ENCODE measurements around the gene IP6K2. TPM values are rescaled to one million over a fixed set of nuclear protein-coding genes. Genes with fewer than 3 reads are reported as not detected.

IP6K2 gene
- total and polyA plus RNA-seq, 7 donors = 39.0 to 142 (median 77.9) TPM

DNA sequence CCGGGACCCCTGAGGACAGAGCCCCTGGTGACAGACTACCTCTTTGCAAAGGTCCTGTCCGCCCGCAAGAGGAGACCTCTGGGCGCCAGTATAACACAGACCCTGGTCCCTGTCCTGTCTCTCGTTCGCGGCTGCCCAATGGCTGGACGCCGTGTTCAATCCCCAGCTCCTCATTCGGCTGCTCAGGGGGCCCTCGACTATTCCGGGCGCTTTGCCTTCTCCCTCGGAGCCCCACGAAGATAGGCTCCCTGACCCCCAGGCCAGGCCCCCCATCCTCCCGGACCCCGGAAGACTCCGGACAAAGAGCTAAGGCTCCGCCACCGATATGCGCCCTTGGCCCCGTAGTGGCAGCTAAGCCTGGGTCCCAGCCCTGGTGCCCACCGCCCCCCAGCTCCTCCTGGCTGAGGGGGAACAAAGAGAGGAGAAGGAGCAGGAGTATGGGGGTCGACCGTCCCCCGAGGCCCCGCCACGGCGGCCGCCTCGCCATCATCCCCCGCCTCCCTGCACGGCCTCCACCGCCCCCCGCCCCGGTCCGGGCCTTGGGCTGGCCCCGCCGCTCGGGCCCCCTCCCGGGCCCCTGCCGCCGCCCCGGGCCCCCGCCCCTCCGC is 54.8 kb downstream of the IP6K2 start:
- H3K4me3 ChIP-seq = peak overlapping the region in 3 of 4 donors; percentile 32 to 55 (median 44)
- TF ChIP-seq CTCF (IDR thresholded peaks at IDR 0.05) (no peak), POLR2A (IDR thresholded peaks at IDR 0.05) (no peak)
- H3K27ac ChIP-seq = peak overlapping the region in 1 of 4 donors; percentile 81
- H3K9me3 ChIP-seq = no peaks in the 10 kb centered on the region
- no peak for DNase-seq
- WGBS, 2 donors = 5 to 14% methylated on average over 46 of the region's 46 CpGs
- intact Hi-C loops (cut with DNase I) = no loop called here
- H3K4me1 ChIP-seq = peaks cover 0 to 33% (median 31%) of the 10 kb centered on the region in 4 donors
- no peaks in the 10 kb centered on the region for H3K36me3 ChIP-seq
- H3K27me3 ChIP-seq = peaks cover 24 to 56% (median 29%) of the 10 kb centered on the region in 3 donors

DNA sequence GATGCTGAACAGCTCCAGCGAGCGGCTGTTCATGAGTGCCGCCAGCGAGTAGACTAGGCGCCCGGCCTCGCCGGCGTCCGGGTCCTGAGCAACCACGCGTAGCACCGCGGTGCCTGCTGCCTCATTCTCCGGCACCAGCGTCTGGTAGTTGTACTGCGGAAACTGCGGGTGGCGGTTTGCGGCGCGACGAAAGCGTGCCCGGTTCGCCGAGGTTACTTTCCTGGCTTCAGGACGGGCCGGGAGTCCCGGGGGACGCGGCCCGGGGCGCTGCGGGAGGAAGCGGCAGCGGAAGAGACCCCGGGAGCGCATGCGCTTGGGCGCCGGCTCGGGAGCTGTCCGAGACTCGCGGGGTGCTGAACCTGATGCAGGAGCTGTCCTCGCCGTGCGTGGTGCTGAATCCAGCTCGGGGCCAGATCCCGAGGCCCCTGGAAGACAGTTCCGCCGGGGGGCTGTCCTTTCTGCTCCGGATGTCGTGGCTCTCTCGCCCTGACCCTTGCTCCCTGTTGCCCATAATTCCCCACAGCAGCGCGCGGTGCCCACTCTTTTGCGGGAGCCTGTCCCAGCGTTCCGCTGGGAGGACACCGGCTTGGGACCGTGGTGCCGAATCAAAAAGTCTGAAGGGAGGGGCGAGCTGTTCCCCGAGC is 55.4 kb downstream of the IP6K2 start:
- H3K9me3 ChIP-seq = no peaks in the 10 kb centered on the region
- intact Hi-C loops (cut with DNase I) = no loop called here
- H3K4me3 ChIP-seq = peak overlapping the region in 2 of 4 donors; percentile 40 to 44
- peaks cover 0 to 37% (median 35%) of the 10 kb centered on the region in 4 donors for H3K4me1 ChIP-seq
- no peak overlapping the region for H3K27ac ChIP-seq
- peaks cover 24 to 62% (median 29%) of the 10 kb centered on the region in 3 donors for H3K27me3 ChIP-seq
- WGBS, 2 donors = 2 to 6% methylated on average over 67 of the region's 67 CpGs
- TF ChIP-seq CTCF (IDR thresholded peaks at IDR 0.05) (no peak), POLR2AphosphoS5 (IDR thresholded peaks at IDR 0.05) (peak in 1 of 4 donors; percentile 29), EP300 (IDR thresholded peaks at IDR 0.05) (no peak), POLR2A (IDR thresholded peaks at IDR 0.05) (no peak)
- H3K36me3 ChIP-seq = no peaks in the 10 kb centered on the region
- DNase-seq = peak; percentile 80

DNA sequence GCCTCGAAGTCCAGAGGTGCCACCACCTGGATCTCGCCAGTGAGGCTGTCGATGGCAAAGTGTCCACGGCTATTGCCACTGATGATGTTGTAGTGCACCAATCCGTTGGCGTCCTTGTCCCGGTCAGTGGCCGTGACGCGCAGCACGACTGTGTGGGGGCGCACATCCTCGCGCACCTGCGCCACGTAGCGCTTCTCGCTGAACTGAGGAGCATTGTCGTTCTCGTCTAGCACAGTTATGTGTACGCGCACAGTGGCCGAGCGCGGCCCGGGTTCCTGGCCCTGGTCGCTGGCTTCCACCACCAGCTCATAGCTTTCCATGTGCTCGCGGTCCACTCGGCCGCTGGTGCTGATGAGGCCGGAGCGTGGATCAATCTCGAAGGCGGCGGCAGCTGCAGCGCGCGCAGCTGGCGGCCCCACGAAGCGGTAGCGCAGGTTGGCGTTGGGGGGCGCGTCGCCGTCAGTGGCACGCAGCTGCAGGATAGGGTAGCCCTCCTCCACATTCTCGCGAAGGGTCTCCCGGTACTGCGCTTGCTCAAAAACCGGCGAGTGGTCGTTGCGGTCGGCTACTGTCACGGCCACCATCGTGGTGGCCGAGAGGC is 56.1 kb downstream of the IP6K2 start:
- Histone ChIP-seq H3K27ac (no peak overlapping the region), H3K9me3 (no peaks in the 10 kb centered on the region), H3K27me3 (peaks cover 24 to 62% (median 29%) of the 10 kb centered on the region in 3 donors), H3K4me3 (peak overlapping the region in 2 of 4 donors; percentile 40 to 44), H3K36me3 (no peaks in the 10 kb centered on the region), H3K4me1 (peaks cover 0 to 44% (median 42%) of the 10 kb centered on the region in 4 donors)
- intact Hi-C loops (cut with DNase I) = no loop called here
- 64 to 68% methylated on average over 61 of the region's 61 CpGs for WGBS, 2 donors
- no peak for DNase-seq
- no peak for TF ChIP-seq POLR2AphosphoS5 (IDR thresholded peaks at IDR 0.05)
- TF ChIP-seq EP300 (IDR thresholded peaks at IDR 0.05) = no peak

GRCh38 chr3:48656841-48657281 is 60.2 kb downstream of the IP6K2 start:
- H3K4me3 ChIP-seq = peak overlapping the region; percentile 35 to 76 (median 62)
- intact Hi-C loops (cut with DNase I) = no loop called here
- H3K36me3 ChIP-seq = no peaks in the 10 kb centered on the region
- H3K4me1 ChIP-seq = peaks cover 0 to 26% (median 25%) of the 10 kb centered on the region in 4 donors
- H3K27me3 ChIP-seq = peaks cover 7 to 37% (median 7%) of the 10 kb centered on the region in 3 donors
- TF ChIP-seq POLR2A (IDR thresholded peaks at IDR 0.05) (no peak), CTCF (IDR thresholded peaks at IDR 0.05) (no peak), EP300 (IDR thresholded peaks at IDR 0.05) (no peak), POLR2AphosphoS5 (IDR thresholded peaks at IDR 0.05) (no peak)
- DNase-seq = no peak
- WGBS, 2 donors = 62 to 79% methylated on average over 45 of the region's 45 CpGs
- no peaks in the 10 kb centered on the region for H3K9me3 ChIP-seq
- H3K27ac ChIP-seq = peak overlapping the region; percentile 64 to 83 (median 73)

Data from sigmoid colon (tissue), 7 donors.